Endothelial cell of umbilical vein (primary cell): ENCODE data around the gene KLLN. TPM values are rescaled to one million over a fixed set of nuclear protein-coding genes. Genes with fewer than 3 reads are reported as not detected.

ENCODE experiments used
- BruUV-seq: library from RNA; stranded (reverse); fragments of 400-500 nt; replicated peaks from 2 replicates; lab custom pipeline; 2021; lab: Mats Ljungman, UMichigan
- CTCF ChIA-PET: fragments of 300-600, 350-600 bp; sonication (Branson Sonifier 250); formaldehyde crosslinking; loops from one replicate; lab custom pipeline; 2021; ENCODE audit warnings: antibody characterized with exemption, inconsistent platforms; lab: Charles Lee
- POLR2A ChIA-PET: fragments of 300-600, 350-600 bp; sonication (Branson Sonifier 250); formaldehyde crosslinking; loops from one replicate; lab custom pipeline; 2021; ENCODE audit warnings: antibody characterized with exemption, inconsistent platforms; lab: Charles Lee
- DNase-seq: peaks from one replicate; pipeline ENCODE4 v3.0.0-alpha.2; 2011; ENCODE audit warnings: low read depth, low spot score
- FAIRE-seq: peaks from 2 replicates; lab custom pipeline; 2011; peaks lifted over from hg19 to GRCh38; lab: Jason Lieb, UNC
- H2AFZ ChIP-seq: 2 replicates; pipeline ENCODE4 v1.6.0; 2012; ENCODE audit warnings: low read depth, low read length, control low read depth, inconsistent platforms
- H3K27ac ChIP-seq: 2 replicates; pipeline ENCODE4 v1.5.1; 2011; ENCODE audit warnings: low read depth, mild to moderate bottlenecking, control low read depth, low read length, moderate library complexity; ENCODE audit not compliant: insufficient read depth
- H3K27me3 ChIP-seq, 2 experiments: 2 replicates each; pipeline versions ENCODE4 v1.6.0 to v1.6.1; 2011; ENCODE audit warnings: low read length in 2 of 2, mixed read lengths in 1 of 2; ENCODE audit not compliant: control insufficient read depth in 2 of 2, insufficient read depth in 2 of 2
- H3K36me3 ChIP-seq, 2 experiments: 2 replicates in 1 of 2; 3 replicates in 1 of 2; pipeline ENCODE4 v1.5.1; 2011; ENCODE audit warnings: low read length in 2 of 2, mild to moderate bottlenecking in 1 of 2, moderate library complexity in 1 of 2; ENCODE audit not compliant: control insufficient read depth in 2 of 2, insufficient read depth in 2 of 2; ENCODE audit errors: extremely low read depth in 1 of 2
- H3K4me1 ChIP-seq: 3 replicates; pipeline ENCODE4 v1.5.1; 2011; ENCODE audit warnings: mild to moderate bottlenecking, low read length; ENCODE audit not compliant: control insufficient read depth, insufficient read depth; ENCODE audit errors: extremely low read depth
- H3K4me2 ChIP-seq: 2 replicates; pipeline ENCODE4 v1.6.1; 2011; ENCODE audit warnings: low read length, control low read depth, mixed read lengths; ENCODE audit not compliant: insufficient read depth
- H3K4me3 ChIP-seq, 3 experiments: fragments of 200-600 bp in 1 of 3; sonication (generic), shearing (Covaris generic) in 1 of 3; replicated peaks in 1 of 3; 2 replicates each; pipeline ENCODE4 v1.5.1; 2011 to 2016; ENCODE audit warnings: control low read depth in 3 of 3, low read length in 3 of 3, mild to moderate bottlenecking in 2 of 3, inconsistent platforms in 1 of 3, low read depth in 1 of 3, moderate library complexity in 1 of 3; ENCODE audit not compliant: insufficient read depth in 1 of 3
- H3K79me2 ChIP-seq: 2 replicates; pipeline ENCODE4 v1.6.0; 2012; ENCODE audit warnings: low read length, inconsistent platforms; ENCODE audit not compliant: control insufficient read depth, insufficient read depth
- H3K9ac ChIP-seq: replicated peaks from 2 replicates; pipeline ENCODE3; 2011; ENCODE audit warnings: low read length, control low read depth; ENCODE audit not compliant: insufficient read depth; ENCODE audit errors: extremely low read depth
- H3K9me1 ChIP-seq: replicated peaks from 3 replicates; pipeline ENCODE4 v1.6.0; 2011; ENCODE audit warnings: mild to moderate bottlenecking, low read length; ENCODE audit not compliant: control insufficient read depth, insufficient read depth; ENCODE audit errors: extremely low read depth
- H3K9me3 ChIP-seq: replicated peaks from 2 replicates; pipeline ENCODE4 v1.5.1; 2012; ENCODE audit warnings: low read length, inconsistent platforms; ENCODE audit not compliant: control insufficient read depth, insufficient read depth
- H4K20me1 ChIP-seq: replicated peaks from 2 replicates; pipeline ENCODE3; 2011; ENCODE audit warnings: mild to moderate bottlenecking, low read length; ENCODE audit not compliant: control insufficient read depth, insufficient read depth; ENCODE audit errors: extremely low read depth
- EZH2 ChIP-seq: IDR thresholded peaks from 2 replicates; pipeline ENCODE4 v1.6.1; 2012; ENCODE audit warnings: borderline replicate concordance, low read depth, mild to moderate bottlenecking, moderate library complexity, low read length, inconsistent platforms; ENCODE audit not compliant: severe bottlenecking
- FOS ChIP-seq: IDR thresholded peaks from 2 replicates; pipeline ENCODE4 v1.6.1; 2011; ENCODE audit warnings: mild to moderate bottlenecking, low read length, moderate library complexity, borderline replicate concordance; ENCODE audit not compliant: insufficient read depth
- GATA2 ChIP-seq: IDR thresholded peaks from 2 replicates; pipeline ENCODE4 v1.7.0; 2011; ENCODE audit warnings: low read depth, mild to moderate bottlenecking, moderate library complexity, mixed read lengths, low read length; ENCODE audit not compliant: insufficient read length, insufficient read depth
- JUN ChIP-seq: IDR thresholded peaks from 2 replicates; pipeline ENCODE4 v1.6.1; 2011; ENCODE audit warnings: borderline replicate concordance, low read depth; ENCODE audit not compliant: insufficient read length, insufficient read depth
- MYC ChIP-seq: IDR thresholded peaks from one replicate; pipeline ENCODE4 v1.6.1; 2011; ENCODE audit warnings: mild to moderate bottlenecking, low read depth, low read length
- POLR2A ChIP-seq: IDR thresholded peaks from 2 replicates; pipeline ENCODE4 v1.6.1; 2012; ENCODE audit warnings: low read depth, mild to moderate bottlenecking, control low read depth, low read length
- POLR2AphosphoS5 ChIP-seq: IDR thresholded peaks from 2 replicates; pipeline ENCODE4 v1.6.1; 2012; ENCODE audit warnings: low read depth, mild to moderate bottlenecking, control low read depth, low read length, moderate library complexity; ENCODE audit not compliant: insufficient read depth
- dilution Hi-C: fragments of 300-500 bp; cut with MboI; formaldehyde crosslinking; loops from one replicate; pipeline ENCODE4 v1.15.0; 2019; ENCODE audit warnings: low sequenced_read_pairs; ENCODE audit not compliant: extremely low pct_ligation_motif_present
- intact Hi-C: fragments of 100-400 bp; cut with micrococcal nuclease; formaldehyde crosslinking; loops from one replicate; pipeline ENCODE4 v1.10.0; 2022
- polyA plus RNA-seq, 4 experiments: library from polyadenylated mRNA; depleted of rRNA in 3 of 4; stranded (reverse) in 3 of 4; unstranded in 1 of 4; fragments of >200 nt; gene quantifications; 2 replicates each; pipeline versions ENCODE4 v1.2.1 to v1.2.3, GENCODE V29; 2011 to 2012; ENCODE audit warnings: missing spikeins in 1 of 4
- total RNA-seq: library from RNA; stranded (reverse); gene quantifications from 2 replicates; pipeline ENCODE4 v1.2.3, GENCODE V29; 2021
- TF ChIP-seq, protein P1 (sequence below), 2 donors: IDR thresholded peaks; 1 replicate in 1 of 2; 2 replicates in 1 of 2; pipeline ENCODE4 v1.5.1; 2011; ENCODE audit warnings: low read length in 2 of 2, mild to moderate bottlenecking in 2 of 2, moderate library complexity in 2 of 2, control low read depth in 1 of 2, inconsistent platforms in 1 of 2, low read depth in 1 of 2; ENCODE audit not compliant: insufficient read depth in 1 of 2; ENCODE audit errors: extremely low read depth in 1 of 2
- TF ChIP-seq, protein P2 (sequence below): IDR thresholded peaks from 2 replicates; pipeline ENCODE4 v1.6.1; 2011; ENCODE audit not compliant: insufficient read depth, insufficient read length

KLLN gene
- total and polyA plus RNA-seq, 2 donors (not counting 3 experiments of a cell fraction or from before 2014, with no cell fraction given) = 0.14 to 0.31 TPM

DNA sequence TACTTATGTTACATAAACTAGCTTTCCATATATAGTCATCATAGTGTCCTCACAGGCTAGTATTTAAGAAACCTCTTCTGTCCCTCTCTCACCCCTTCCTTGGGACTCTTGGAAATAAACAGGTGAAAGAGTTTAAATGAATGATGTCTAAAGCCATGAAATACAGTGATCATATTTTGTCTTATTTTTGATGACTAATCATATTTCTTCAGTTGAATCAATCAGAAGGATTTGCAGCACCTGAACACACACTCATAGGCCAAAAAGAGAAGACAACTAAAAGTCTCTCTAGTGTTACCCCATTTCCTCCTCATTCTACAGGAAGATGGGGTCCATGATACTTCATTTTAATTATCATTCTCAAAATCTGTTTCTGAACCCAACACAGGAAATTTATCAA is 36.7 kb downstream of the KLLN start:
- no TSS peak for BruUV-seq
- Histone ChIP-seq H3K27ac (no peak overlapping the region), H4K20me1 (no peaks in the 10 kb centered on the region), H2AFZ (no peak overlapping the region), H3K79me2 (no peaks in the 10 kb centered on the region), H3K9ac (no peak overlapping the region), H3K4me2 (no peak overlapping the region), H3K4me1 (no peaks in the 10 kb centered on the region), H3K36me3 (no peaks in the 10 kb centered on the region), H3K9me3 (no peaks in the 10 kb centered on the region), H3K9me1 (no peaks in the 10 kb centered on the region), H3K4me3 (no peak overlapping the region), H3K27me3 (no peaks in the 10 kb centered on the region)
- no peak for TF ChIP-seq MYC
- no peak for TF ChIP-seq POLR2AphosphoS5
- TF ChIP-seq, protein P1, sequence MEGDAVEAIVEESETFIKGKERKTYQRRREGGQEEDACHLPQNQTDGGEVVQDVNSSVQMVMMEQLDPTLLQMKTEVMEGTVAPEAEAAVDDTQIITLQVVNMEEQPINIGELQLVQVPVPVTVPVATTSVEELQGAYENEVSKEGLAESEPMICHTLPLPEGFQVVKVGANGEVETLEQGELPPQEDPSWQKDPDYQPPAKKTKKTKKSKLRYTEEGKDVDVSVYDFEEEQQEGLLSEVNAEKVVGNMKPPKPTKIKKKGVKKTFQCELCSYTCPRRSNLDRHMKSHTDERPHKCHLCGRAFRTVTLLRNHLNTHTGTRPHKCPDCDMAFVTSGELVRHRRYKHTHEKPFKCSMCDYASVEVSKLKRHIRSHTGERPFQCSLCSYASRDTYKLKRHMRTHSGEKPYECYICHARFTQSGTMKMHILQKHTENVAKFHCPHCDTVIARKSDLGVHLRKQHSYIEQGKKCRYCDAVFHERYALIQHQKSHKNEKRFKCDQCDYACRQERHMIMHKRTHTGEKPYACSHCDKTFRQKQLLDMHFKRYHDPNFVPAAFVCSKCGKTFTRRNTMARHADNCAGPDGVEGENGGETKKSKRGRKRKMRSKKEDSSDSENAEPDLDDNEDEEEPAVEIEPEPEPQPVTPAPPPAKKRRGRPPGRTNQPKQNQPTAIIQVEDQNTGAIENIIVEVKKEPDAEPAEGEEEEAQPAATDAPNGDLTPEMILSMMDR (IDR thresholded peaks at IDR 0.05; ENCODE audit: extremely low read depth in 1 of 2, insufficient read depth in 1 of 2, low read depth in 1 of 2, low read length in 2 of 2) = no peak
- no peak for TF ChIP-seq EZH2
- TF ChIP-seq, protein P2, sequence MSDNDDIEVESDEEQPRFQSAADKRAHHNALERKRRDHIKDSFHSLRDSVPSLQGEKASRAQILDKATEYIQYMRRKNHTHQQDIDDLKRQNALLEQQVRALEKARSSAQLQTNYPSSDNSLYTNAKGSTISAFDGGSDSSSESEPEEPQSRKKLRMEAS = no peak
- TF ChIP-seq JUN = no peak
- TF ChIP-seq GATA2 = no peak
- TF ChIP-seq FOS = no peak
- TF ChIP-seq POLR2A = no peak
- CTCF ChIA-PET = no interaction called here
- DNase-seq (no peak), FAIRE-seq (no peak)
- intact Hi-C loops = no loop called here
- dilution Hi-C loops = no loop called here
- POLR2A ChIA-PET = no interaction called here
